Measurements from ENCODE around the gene ACOX2. TPM values are rescaled to one million over a fixed set of nuclear protein-coding genes. Genes with fewer than 3 reads are reported as not detected.

The ACOX2 gene
- total and polyA plus RNA-seq, 2 of the 13 experiments (the other 11 are each of a cell fraction or from before 2014, with no cell fraction given): 42.6 to 98.5 TPM

DNA sequence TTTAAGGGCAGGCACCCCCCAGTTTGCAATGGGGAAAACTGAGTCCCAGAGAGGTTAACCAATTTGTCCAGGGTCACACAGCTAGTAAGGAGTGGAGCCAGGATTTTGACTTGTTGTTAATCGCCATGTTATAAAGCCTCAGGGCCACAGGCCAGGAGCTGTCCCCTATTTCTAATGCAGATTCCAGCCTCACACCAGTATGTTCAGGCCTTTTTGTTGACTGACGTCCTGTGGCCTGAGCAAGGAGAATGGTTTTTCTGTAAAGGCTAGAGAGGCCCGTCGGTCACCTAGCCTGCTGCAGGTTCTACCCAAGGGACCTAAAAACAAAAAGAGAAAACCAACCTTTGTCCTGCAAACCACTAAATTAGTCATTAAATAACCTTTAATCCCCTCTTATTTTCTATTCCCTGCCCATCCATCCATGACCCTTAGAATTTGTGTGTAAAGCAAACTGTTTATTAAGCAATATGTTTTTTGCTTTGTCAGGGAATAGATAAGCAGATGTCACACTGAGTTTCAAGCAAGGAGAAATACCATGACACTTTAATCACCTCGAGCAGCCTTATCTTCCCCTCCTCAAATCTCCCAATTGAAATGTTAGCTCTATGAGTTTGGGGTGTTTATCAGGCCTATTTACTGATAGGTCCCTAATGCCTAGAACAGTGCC lies 14.1 kb downstream of the ACOX2 start (continued):
- TF ChIP-seq ATAD3A (CRISPR knock-in tag; IDR thresholded peaks at IDR 0.05) (no peak), ZNF724P (CRISPR knock-in tag; IDR thresholded peaks at IDR 0.05; ENCODE audit: borderline replicate concordance) (no peak), ZNF781 (CRISPR knock-in tag; IDR thresholded peaks at IDR 0.05; ENCODE audit: borderline replicate concordance, not compliant biosample characterization) (no peak), TSC22D2 (CRISPR knock-in tag; IDR thresholded peaks at IDR 0.05; ENCODE audit: borderline replicate concordance) (no peak), ZNF136 (CRISPR knock-in tag; IDR thresholded peaks at IDR 0.05; ENCODE audit: low read depth) (no peak), ZNF234 (CRISPR knock-in tag; conservative IDR thresholded peaks at IDR 0.05) (no peak), CEBPG (CRISPR knock-in tag; IDR thresholded peaks at IDR 0.05) (peak; percentile 84), ARNT2 (CRISPR knock-in tag; IDR thresholded peaks at IDR 0.05; ENCODE audit: low read depth) (no peak), FOXA1 (IDR thresholded peaks at IDR 0.05) (no peak), FOXA1 (CRISPR knock-in tag; IDR thresholded peaks at IDR 0.05) (peak; percentile 30; the same call in 1 of the 2 replicates), ZNF780A (CRISPR knock-in tag; IDR thresholded peaks at IDR 0.05) (no peak)
- TF ChIP-seq, protein P1, sequence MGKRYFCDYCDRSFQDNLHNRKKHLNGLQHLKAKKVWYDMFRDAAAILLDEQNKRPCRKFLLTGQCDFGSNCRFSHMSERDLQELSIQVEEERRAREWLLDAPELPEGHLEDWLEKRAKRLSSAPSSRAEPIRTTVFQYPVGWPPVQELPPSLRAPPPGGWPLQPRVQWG (CRISPR knock-in tag; IDR thresholded peaks at IDR 0.05; ENCODE audit: borderline replicate concordance, low read depth): no peak
- TF ChIP-seq, protein P2, sequence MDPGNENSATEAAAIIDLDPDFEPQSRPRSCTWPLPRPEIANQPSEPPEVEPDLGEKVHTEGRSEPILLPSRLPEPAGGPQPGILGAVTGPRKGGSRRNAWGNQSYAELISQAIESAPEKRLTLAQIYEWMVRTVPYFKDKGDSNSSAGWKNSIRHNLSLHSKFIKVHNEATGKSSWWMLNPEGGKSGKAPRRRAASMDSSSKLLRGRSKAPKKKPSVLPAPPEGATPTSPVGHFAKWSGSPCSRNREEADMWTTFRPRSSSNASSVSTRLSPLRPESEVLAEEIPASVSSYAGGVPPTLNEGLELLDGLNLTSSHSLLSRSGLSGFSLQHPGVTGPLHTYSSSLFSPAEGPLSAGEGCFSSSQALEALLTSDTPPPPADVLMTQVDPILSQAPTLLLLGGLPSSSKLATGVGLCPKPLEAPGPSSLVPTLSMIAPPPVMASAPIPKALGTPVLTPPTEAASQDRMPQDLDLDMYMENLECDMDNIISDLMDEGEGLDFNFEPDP (CRISPR knock-in tag; conservative IDR thresholded peaks at IDR 0.05): 0 out of 2 replicates have a peak, but pooled peaks have one; percentile 22
- TF ChIP-seq, protein P3, sequence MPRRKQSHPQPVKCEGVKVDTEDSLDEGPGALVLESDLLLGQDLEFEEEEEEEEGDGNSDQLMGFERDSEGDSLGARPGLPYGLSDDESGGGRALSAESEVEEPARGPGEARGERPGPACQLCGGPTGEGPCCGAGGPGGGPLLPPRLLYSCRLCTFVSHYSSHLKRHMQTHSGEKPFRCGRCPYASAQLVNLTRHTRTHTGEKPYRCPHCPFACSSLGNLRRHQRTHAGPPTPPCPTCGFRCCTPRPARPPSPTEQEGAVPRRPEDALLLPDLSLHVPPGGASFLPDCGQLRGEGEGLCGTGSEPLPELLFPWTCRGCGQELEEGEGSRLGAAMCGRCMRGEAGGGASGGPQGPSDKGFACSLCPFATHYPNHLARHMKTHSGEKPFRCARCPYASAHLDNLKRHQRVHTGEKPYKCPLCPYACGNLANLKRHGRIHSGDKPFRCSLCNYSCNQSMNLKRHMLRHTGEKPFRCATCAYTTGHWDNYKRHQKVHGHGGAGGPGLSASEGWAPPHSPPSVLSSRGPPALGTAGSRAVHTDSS (CRISPR knock-in tag; conservative IDR thresholded peaks at IDR 0.05): no peak
- TF ChIP-seq, protein P4, sequence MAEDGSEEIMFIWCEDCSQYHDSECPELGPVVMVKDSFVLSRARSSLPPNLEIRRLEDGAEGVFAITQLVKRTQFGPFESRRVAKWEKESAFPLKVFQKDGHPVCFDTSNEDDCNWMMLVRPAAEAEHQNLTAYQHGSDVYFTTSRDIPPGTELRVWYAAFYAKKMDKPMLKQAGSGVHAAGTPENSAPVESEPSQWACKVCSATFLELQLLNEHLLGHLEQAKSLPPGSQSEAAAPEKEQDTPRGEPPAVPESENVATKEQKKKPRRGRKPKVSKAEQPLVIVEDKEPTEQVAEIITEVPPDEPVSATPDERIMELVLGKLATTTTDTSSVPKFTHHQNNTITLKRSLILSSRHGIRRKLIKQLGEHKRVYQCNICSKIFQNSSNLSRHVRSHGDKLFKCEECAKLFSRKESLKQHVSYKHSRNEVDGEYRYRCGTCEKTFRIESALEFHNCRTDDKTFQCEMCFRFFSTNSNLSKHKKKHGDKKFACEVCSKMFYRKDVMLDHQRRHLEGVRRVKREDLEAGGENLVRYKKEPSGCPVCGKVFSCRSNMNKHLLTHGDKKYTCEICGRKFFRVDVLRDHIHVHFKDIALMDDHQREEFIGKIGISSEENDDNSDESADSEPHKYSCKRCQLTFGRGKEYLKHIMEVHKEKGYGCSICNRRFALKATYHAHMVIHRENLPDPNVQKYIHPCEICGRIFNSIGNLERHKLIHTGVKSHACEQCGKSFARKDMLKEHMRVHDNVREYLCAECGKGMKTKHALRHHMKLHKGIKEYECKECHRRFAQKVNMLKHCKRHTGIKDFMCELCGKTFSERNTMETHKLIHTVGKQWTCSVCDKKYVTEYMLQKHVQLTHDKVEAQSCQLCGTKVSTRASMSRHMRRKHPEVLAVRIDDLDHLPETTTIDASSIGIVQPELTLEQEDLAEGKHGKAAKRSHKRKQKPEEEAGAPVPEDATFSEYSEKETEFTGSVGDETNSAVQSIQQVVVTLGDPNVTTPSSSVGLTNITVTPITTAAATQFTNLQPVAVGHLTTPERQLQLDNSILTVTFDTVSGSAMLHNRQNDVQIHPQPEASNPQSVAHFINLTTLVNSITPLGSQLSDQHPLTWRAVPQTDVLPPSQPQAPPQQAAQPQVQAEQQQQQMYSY (CRISPR knock-in tag; IDR thresholded peaks at IDR 0.05): no peak
- TF ChIP-seq, protein P5, sequence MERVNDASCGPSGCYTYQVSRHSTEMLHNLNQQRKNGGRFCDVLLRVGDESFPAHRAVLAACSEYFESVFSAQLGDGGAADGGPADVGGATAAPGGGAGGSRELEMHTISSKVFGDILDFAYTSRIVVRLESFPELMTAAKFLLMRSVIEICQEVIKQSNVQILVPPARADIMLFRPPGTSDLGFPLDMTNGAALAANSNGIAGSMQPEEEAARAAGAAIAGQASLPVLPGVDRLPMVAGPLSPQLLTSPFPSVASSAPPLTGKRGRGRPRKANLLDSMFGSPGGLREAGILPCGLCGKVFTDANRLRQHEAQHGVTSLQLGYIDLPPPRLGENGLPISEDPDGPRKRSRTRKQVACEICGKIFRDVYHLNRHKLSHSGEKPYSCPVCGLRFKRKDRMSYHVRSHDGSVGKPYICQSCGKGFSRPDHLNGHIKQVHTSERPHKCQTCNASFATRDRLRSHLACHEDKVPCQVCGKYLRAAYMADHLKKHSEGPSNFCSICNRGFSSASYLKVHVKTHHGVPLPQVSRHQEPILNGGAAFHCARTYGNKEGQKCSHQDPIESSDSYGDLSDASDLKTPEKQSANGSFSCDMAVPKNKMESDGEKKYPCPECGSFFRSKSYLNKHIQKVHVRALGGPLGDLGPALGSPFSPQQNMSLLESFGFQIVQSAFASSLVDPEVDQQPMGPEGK (CRISPR knock-in tag; IDR thresholded peaks at IDR 0.05): peak; percentile 12; the same call in 1 of the 2 replicates
